PFSK-1 (cell line): Measurements from ENCODE around the gene HPCAL4.

Experiments used
- POLR2AphosphoS5 ChIP-seq: IDR thresholded peaks from 2 replicates; pipeline ENCODE4 v1.6.1; 2012; ENCODE audit warnings: low read depth, mild to moderate bottlenecking, control low read depth, low read length, moderate library complexity
- REST ChIP-seq, 2 experiments: IDR thresholded peaks; 2 replicates each; pipeline versions ENCODE4 v1.6.1 to v1.8.0; 2011 to 2012; ENCODE audit warnings: low read depth in 2 of 2, low read length in 2 of 2, control low read depth in 1 of 2, inconsistent platforms in 1 of 2, mild to moderate bottlenecking in 1 of 2, moderate library complexity in 1 of 2; ENCODE audit not compliant: insufficient read depth in 1 of 2
- TAF1 ChIP-seq: IDR thresholded peaks from 2 replicates; pipeline ENCODE4 v1.6.1; 2012; ENCODE audit warnings: low read length, control low read depth, borderline replicate concordance; ENCODE audit not compliant: insufficient read depth

- TF ChIP-seq TAF1 (no peak), POLR2AphosphoS5 (no peak), REST (IDR thresholded peaks at IDR 0.05; ENCODE audit: insufficient read depth in 1 of 2, low read depth in 2 of 2, low read length in 2 of 2) (no peak)
Observed at GRCh38 chr1:39701049-39701439, 9.8 kb upstream of the HPCAL4 start.
